Keratinocyte (primary cell): Measurements from ENCODE around the gene OR2A5. TPM values are rescaled to one million over a fixed set of nuclear protein-coding genes. Genes with fewer than 3 reads are reported as not detected.

Experiments
- DNase-seq: peaks from one replicate; pipeline ENCODE4 v3.0.0-alpha.2; 2011; ENCODE audit warnings: low read depth, missing footprints, low spot score
- FAIRE-seq: peaks from 2 replicates; lab custom pipeline; 2011; peaks lifted over from hg19 to GRCh38; lab: Jason Lieb, UNC
- H2AFZ ChIP-seq: 2 replicates; pipeline ENCODE4 v1.6.0; 2012; ENCODE audit warnings: low read length, control low read depth, inconsistent platforms; ENCODE audit not compliant: control insufficient read depth
- H3K27ac ChIP-seq: 2 replicates; pipeline ENCODE4 v1.5.1; 2011; ENCODE audit warnings: low read length; ENCODE audit not compliant: control insufficient read depth, insufficient read depth
- H3K27me3 ChIP-seq: 3 replicates; pipeline ENCODE4 v1.6.0; 2011; ENCODE audit warnings: low read length; ENCODE audit not compliant: control insufficient read depth, insufficient read depth; ENCODE audit errors: extremely low read depth
- H3K36me3 ChIP-seq, 2 experiments: 2 replicates in 1 of 2; 3 replicates in 1 of 2; pipeline ENCODE4 v1.5.1; 2011; ENCODE audit warnings: low read length in 2 of 2, mild to moderate bottlenecking in 1 of 2; ENCODE audit not compliant: control insufficient read depth in 2 of 2, insufficient read depth in 2 of 2; ENCODE audit errors: extremely low read depth in 1 of 2
- H3K4me1 ChIP-seq: 3 replicates; pipeline ENCODE4 v1.5.1; 2011; ENCODE audit warnings: low read length; ENCODE audit not compliant: control insufficient read depth, insufficient read depth; ENCODE audit errors: extremely low read depth
- H3K4me2 ChIP-seq: 3 replicates; pipeline ENCODE4 v1.6.0; 2011; ENCODE audit warnings: low read depth, low read length; ENCODE audit not compliant: control insufficient read depth, insufficient read depth; ENCODE audit errors: extremely low read depth
- H3K4me3 ChIP-seq, 3 experiments: fragments of 200-600 bp in 1 of 3; sonication (generic) in 1 of 3; 2 replicates in 2 of 3; 3 replicates in 1 of 3; pipeline ENCODE4 v1.5.1; 2011 to 2016; ENCODE audit warnings: low read length in 3 of 3, mild to moderate bottlenecking in 3 of 3, control low read depth in 2 of 3, inconsistent platforms in 1 of 3, low read depth in 1 of 3, mixed read lengths in 1 of 3, mixed run types in 1 of 3, moderate library complexity in 1 of 3; ENCODE audit not compliant: control insufficient read depth in 2 of 3, insufficient read depth in 2 of 3; ENCODE audit errors: extremely low read depth in 1 of 3
- H3K79me2 ChIP-seq: 2 replicates; pipeline ENCODE4 v1.6.0; 2012; ENCODE audit warnings: low read length; ENCODE audit not compliant: control insufficient read depth, insufficient read depth
- H3K9ac ChIP-seq: 3 replicates; pipeline ENCODE4 v1.6.0; 2011; ENCODE audit warnings: low read length; ENCODE audit not compliant: control insufficient read depth, insufficient read depth; ENCODE audit errors: extremely low read depth
- H3K9me1 ChIP-seq: 3 replicates; pipeline ENCODE4 v1.6.0; 2011; ENCODE audit warnings: low read length; ENCODE audit not compliant: control insufficient read depth, insufficient read depth; ENCODE audit errors: extremely low read depth
- H3K9me3 ChIP-seq: 2 replicates; pipeline ENCODE4 v1.5.1; 2012; ENCODE audit warnings: low read depth, low read length; ENCODE audit not compliant: control insufficient read depth
- H4K20me1 ChIP-seq: 3 replicates; pipeline ENCODE4 v1.6.0; 2011; ENCODE audit warnings: low read length; ENCODE audit not compliant: control insufficient read depth, insufficient read depth; ENCODE audit errors: extremely low read depth
- EZH2 ChIP-seq: IDR thresholded peaks from one replicate; pipeline ENCODE4 v1.6.1; 2012; ENCODE audit warnings: inconsistent platforms, mild to moderate bottlenecking, low read length, moderate library complexity
- dilution Hi-C: fragments of 300-500 bp; cut with MboI; formaldehyde crosslinking; loops from one replicate; pipeline ENCODE4 v1.7.0; 2020; ENCODE audit warnings: low sequenced_read_pairs; ENCODE audit not compliant: extremely low pct_ligation_motif_present
- polyA plus RNA-seq, 5 experiments: library from polyadenylated mRNA; depleted of rRNA in 3 of 5; stranded (reverse) in 3 of 5; stranded (forward) in 1 of 5; unstranded in 1 of 5; fragments of >200 nt; gene quantifications; 1 replicate in 1 of 5; 2 replicates in 3 of 5; 3 replicates in 1 of 5; pipeline versions ENCODE4 v1.2.1 to v1.2.3, GENCODE V29; 2011 to 2012; ENCODE audit warnings: missing spikeins in 2 of 5, low read depth in 1 of 5, low replicate concordance in 1 of 5
- TF ChIP-seq, protein P1 (sequence below), 3 experiments: IDR thresholded peaks in 1 of 3; conservative IDR thresholded peaks in 1 of 3; optimal IDR thresholded peaks in 1 of 3; 2 replicates in 2 of 3; 3 replicates in 1 of 3; pipeline versions ENCODE3 to v1.5.1; 2011; ENCODE audit warnings: low read length in 3 of 3, mild to moderate bottlenecking in 3 of 3, moderate library complexity in 2 of 3, control low read depth in 1 of 3, inconsistent platforms in 1 of 3; ENCODE audit not compliant: insufficient read depth in 2 of 3; ENCODE audit errors: extremely low read depth in 1 of 3

OR2A5 gene
- polyA plus RNA-seq, 1 donor (not counting 4 experiments of a cell fraction or from before 2014, with no cell fraction given), result not detected

DNA sequence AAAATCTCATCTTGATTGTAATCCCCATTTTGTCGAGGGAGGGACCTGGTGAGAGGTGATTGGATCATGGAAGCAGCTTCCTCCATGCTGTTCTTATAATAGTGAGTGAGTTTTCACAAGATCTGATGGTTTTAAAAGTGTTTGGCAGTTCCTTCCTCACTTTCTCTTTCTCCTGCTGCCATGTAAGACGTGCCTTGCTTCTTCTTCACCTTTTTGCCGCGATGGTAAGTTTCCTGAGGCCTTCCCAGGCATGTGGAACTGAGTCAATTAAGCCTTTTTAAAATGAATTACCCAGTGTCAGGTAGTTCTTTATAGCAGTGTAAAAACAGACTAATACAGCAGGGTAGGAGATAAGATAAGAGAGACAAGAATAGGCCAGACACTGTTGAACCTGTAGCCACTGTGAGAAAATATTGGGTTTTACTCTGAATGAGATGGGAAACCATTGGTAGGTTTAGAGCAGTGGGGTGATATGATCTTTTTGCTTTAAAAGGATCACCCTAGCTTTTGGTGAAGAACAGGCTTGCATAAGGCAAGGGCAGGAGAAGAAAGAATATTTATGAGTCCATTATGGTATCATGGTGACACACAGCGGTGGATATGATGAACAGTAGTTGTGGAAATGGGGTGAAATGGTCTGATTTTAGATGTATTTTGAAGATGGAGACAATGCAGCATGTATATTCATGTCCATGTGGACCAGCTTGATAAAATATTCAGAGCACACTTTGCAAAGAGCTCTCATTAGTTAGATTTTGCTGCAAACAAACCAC, 37.1 kb upstream of the OR2A5 start:
- Histone ChIP-seq H3K9me1 (no peaks in the 10 kb centered on the region), H2AFZ (no peak overlapping the region), H3K4me2 (no peak overlapping the region), H3K79me2 (no peaks in the 10 kb centered on the region), H3K9me3 (no peaks in the 10 kb centered on the region), H3K27ac (no peak overlapping the region), H3K9ac (no peak overlapping the region), H3K36me3 (no peaks in the 10 kb centered on the region), H3K4me1 (no peaks in the 10 kb centered on the region), H3K4me3 (no peak overlapping the region), H3K27me3 (no peaks in the 10 kb centered on the region), H4K20me1 (no peaks in the 10 kb centered on the region)
- no peak for FAIRE-seq
- TF ChIP-seq, protein P1, sequence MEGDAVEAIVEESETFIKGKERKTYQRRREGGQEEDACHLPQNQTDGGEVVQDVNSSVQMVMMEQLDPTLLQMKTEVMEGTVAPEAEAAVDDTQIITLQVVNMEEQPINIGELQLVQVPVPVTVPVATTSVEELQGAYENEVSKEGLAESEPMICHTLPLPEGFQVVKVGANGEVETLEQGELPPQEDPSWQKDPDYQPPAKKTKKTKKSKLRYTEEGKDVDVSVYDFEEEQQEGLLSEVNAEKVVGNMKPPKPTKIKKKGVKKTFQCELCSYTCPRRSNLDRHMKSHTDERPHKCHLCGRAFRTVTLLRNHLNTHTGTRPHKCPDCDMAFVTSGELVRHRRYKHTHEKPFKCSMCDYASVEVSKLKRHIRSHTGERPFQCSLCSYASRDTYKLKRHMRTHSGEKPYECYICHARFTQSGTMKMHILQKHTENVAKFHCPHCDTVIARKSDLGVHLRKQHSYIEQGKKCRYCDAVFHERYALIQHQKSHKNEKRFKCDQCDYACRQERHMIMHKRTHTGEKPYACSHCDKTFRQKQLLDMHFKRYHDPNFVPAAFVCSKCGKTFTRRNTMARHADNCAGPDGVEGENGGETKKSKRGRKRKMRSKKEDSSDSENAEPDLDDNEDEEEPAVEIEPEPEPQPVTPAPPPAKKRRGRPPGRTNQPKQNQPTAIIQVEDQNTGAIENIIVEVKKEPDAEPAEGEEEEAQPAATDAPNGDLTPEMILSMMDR (optimal IDR thresholded peaks at IDR 0.05 in 1 of 3, IDR thresholded peaks at IDR 0.05 in 1 of 3, conservative IDR thresholded peaks at IDR 0.05 in 1 of 3; ENCODE audit: extremely low read depth in 1 of 3, insufficient read depth in 2 of 3, low read length in 3 of 3), result peak in 1 of 3 experiments; percentile 3
- TF ChIP-seq EZH2, result no peak
- no peak for DNase-seq
- dilution Hi-C loops, result no loop called here

DNA sequence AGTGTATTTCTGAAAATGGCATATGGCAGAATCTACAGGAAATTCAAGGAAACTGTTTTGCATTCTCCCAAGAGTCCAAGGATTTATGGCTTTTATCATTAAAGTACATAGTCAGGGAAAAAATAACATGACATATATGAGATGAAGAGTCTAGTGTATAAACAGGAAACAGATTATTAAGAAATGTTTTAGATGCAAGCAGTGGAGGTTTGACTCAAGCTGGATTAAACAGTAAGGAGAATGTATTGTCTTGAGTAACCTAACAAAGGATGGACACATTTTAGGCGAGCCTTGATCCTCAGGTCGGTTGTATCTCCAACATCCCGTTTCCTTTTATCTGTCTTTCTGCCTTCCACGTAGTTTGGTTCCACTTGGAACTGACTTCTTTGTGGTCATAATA, 30.7 kb upstream of the OR2A5 start:
- TF ChIP-seq EZH2, result no peak
- TF ChIP-seq, protein P1 (optimal IDR thresholded peaks at IDR 0.05 in 1 of 3, IDR thresholded peaks at IDR 0.05 in 1 of 3, conservative IDR thresholded peaks at IDR 0.05 in 1 of 3; ENCODE audit: extremely low read depth in 1 of 3, insufficient read depth in 2 of 3, low read length in 3 of 3), result no peak
- FAIRE-seq, result no peak
- dilution Hi-C loops, result no loop called here

More for the DNA sequence above, 30.7 kb upstream of the OR2A5 start:
- Histone ChIP-seq H2AFZ (no peak overlapping the region), H3K4me1 (no peaks in the 10 kb centered on the region), H3K9me3 (no peaks in the 10 kb centered on the region), H3K27ac (no peak overlapping the region), H3K9ac (no peak overlapping the region), H3K79me2 (no peaks in the 10 kb centered on the region), H4K20me1 (no peaks in the 10 kb centered on the region), H3K27me3 (no peaks in the 10 kb centered on the region), H3K36me3 (no peaks in the 10 kb centered on the region), H3K4me2 (no peak overlapping the region), H3K9me1 (no peaks in the 10 kb centered on the region), H3K4me3 (no peak overlapping the region)
- DNase-seq, result no peak
